22Rv1 (cell line): ENCODE measurements around the gene AVPI1.

ENCODE experiments used
- ZFX ChIP-seq: fragments of 450-650 bp; IDR thresholded peaks from 2 replicates; pipeline ENCODE4 v1.6.1; 2017; ENCODE audit warnings: antibody characterized with exemption, borderline replicate concordance
- TF ChIP-seq, protein P1 (sequence below): fragments of 450-650 bp; IDR thresholded peaks from 2 replicates; pipeline ENCODE4 v1.5.1; 2017; ENCODE audit warnings: mild to moderate bottlenecking

DNA sequence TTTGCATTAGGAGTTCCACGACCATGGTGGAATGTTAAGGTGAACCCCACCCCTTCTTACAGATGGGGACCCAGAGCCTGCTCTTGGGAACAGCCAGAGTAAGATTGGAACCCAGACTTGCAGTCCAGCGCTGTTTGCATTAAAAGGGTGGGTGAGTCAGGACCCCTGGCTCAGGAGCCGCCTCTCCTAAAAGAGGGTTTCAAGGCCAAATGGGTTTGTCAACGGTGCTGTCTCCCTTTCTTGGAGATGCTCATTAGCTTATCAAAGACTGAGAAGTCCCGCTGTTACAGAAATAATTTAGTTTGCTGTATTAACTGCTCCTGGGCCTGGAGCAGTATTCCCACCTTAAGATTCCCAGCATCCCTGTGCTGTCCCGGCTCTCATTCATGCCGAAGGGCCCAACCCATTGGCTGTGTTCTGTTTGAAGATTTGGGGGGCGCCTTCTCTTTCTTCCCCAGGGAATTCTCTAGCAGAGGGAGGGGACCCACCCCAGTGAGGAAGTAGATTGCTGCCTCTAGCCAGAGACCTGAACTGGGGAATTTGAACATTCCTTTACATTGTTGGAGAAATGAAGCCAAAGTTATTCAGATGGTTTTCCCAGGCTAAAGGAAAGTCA is 28.3 kb upstream of the AVPI1 start:
- TF ChIP-seq, protein P1, sequence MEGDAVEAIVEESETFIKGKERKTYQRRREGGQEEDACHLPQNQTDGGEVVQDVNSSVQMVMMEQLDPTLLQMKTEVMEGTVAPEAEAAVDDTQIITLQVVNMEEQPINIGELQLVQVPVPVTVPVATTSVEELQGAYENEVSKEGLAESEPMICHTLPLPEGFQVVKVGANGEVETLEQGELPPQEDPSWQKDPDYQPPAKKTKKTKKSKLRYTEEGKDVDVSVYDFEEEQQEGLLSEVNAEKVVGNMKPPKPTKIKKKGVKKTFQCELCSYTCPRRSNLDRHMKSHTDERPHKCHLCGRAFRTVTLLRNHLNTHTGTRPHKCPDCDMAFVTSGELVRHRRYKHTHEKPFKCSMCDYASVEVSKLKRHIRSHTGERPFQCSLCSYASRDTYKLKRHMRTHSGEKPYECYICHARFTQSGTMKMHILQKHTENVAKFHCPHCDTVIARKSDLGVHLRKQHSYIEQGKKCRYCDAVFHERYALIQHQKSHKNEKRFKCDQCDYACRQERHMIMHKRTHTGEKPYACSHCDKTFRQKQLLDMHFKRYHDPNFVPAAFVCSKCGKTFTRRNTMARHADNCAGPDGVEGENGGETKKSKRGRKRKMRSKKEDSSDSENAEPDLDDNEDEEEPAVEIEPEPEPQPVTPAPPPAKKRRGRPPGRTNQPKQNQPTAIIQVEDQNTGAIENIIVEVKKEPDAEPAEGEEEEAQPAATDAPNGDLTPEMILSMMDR = no peak
- no peak for TF ChIP-seq ZFX
